ENCODE measurements around the gene IGIP.

- TF ChIP-seq POLR2AphosphoS5 (IDR thresholded peaks at IDR 0.05; ENCODE audit: low read depth, low read length) (no peak), JUND (IDR thresholded peaks at IDR 0.05) (no peak), EZH2phosphoT487 (IDR thresholded peaks at IDR 0.05; ENCODE audit: borderline replicate concordance, low read depth) (no peak), FOXJ3 (CRISPR knock-in tag; IDR thresholded peaks at IDR 0.05) (no peak), ZBTB33 (IDR thresholded peaks at IDR 0.05; ENCODE audit: borderline replicate concordance, low read depth) (no peak), FOXM1 (IDR thresholded peaks at IDR 0.05; ENCODE audit: low read depth) (no peak), GABPA (IDR thresholded peaks at IDR 0.05; ENCODE audit: low read depth) (no peak), RFX5 (IDR thresholded peaks at IDR 0.05; ENCODE audit: low read length) (no peak), TEAD4 (IDR thresholded peaks at IDR 0.05; ENCODE audit: borderline replicate concordance, insufficient read depth) (no peak), GATA2 (CRISPR knock-in tag; IDR thresholded peaks at IDR 0.05) (no peak), USF1 (IDR thresholded peaks at IDR 0.05; ENCODE audit: borderline replicate concordance, low read depth) (no peak)
- TF ChIP-seq, protein P1, sequence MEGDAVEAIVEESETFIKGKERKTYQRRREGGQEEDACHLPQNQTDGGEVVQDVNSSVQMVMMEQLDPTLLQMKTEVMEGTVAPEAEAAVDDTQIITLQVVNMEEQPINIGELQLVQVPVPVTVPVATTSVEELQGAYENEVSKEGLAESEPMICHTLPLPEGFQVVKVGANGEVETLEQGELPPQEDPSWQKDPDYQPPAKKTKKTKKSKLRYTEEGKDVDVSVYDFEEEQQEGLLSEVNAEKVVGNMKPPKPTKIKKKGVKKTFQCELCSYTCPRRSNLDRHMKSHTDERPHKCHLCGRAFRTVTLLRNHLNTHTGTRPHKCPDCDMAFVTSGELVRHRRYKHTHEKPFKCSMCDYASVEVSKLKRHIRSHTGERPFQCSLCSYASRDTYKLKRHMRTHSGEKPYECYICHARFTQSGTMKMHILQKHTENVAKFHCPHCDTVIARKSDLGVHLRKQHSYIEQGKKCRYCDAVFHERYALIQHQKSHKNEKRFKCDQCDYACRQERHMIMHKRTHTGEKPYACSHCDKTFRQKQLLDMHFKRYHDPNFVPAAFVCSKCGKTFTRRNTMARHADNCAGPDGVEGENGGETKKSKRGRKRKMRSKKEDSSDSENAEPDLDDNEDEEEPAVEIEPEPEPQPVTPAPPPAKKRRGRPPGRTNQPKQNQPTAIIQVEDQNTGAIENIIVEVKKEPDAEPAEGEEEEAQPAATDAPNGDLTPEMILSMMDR (IDR thresholded peaks at IDR 0.05), result no peak
Measured at GRCh38 chr5:140162781-140163180, 37.0 kb downstream of the IGIP start.
